OCI-LY7 (cell line): ENCODE data around the gene ATAD3A. TPM values are rescaled to one million over a fixed set of nuclear protein-coding genes. Genes with fewer than 3 reads are reported as not detected.
"Not testable (repeated sequence)": the region's sequence is repeated elsewhere in the genome, so short reads cannot be mapped to it uniquely, and the experiment has no call there.

Experiments used
- BruUV-seq: library from RNA; stranded (reverse); fragments of 400-500 nt; replicated peaks from 2 replicates; lab custom pipeline; 2021; lab: Mats Ljungman, UMichigan
- CTCF ChIA-PET: fragments of 300-600 bp; sonication (Branson Sonifier 250); formaldehyde crosslinking; loops from one replicate; lab custom pipeline; 2022; ENCODE audit warnings: antibody characterized with exemption; ENCODE audit not compliant: unreplicated experiment; lab: Charles Lee
- POLR2A ChIA-PET: fragments of 300-600 bp; sonication (Branson Sonifier 250); formaldehyde crosslinking; loops from one replicate; lab custom pipeline; 2022; ENCODE audit warnings: antibody characterized with exemption; lab: Charles Lee
- DNase-seq: peaks from one replicate; pipeline ENCODE4 v3.0.0-alpha.2; 2015; ENCODE audit warnings: low spot score
- H2AFZ ChIP-seq: fragments of 200-600 bp; sonication (generic), shearing (Covaris generic); 2 replicates; pipeline ENCODE4 v1.6.1; 2014; ENCODE audit warnings: mild to moderate bottlenecking, antibody characterized with exemption, low read length, moderate library complexity
- H3K27ac ChIP-seq: fragments of 200-600 bp; sonication (generic); 2 replicates; pipeline ENCODE4 v1.5.1; 2014; ENCODE audit warnings: mixed run types, low read depth, mild to moderate bottlenecking, moderate library complexity, low read length, inconsistent platforms; ENCODE audit not compliant: poor library complexity, severe bottlenecking
- H3K36me3 ChIP-seq: fragments of 200-600 bp; sonication (generic); 2 replicates; pipeline ENCODE4 v1.6.1; 2014; ENCODE audit warnings: mild to moderate bottlenecking, antibody characterized with exemption, low read length, moderate library complexity, mixed read lengths; ENCODE audit not compliant: insufficient read depth
- H3K4me1 ChIP-seq: fragments of 200-600 bp; sonication (generic); 2 replicates; pipeline ENCODE4 v1.5.1; 2014; ENCODE audit warnings: mild to moderate bottlenecking, low read length; ENCODE audit not compliant: insufficient read depth, poor library complexity, severe bottlenecking
- H3K4me2 ChIP-seq: fragments of 200-600 bp; sonication (generic); 2 replicates; pipeline ENCODE4 v1.6.1; 2014; ENCODE audit warnings: mild to moderate bottlenecking, low read length
- H3K4me3 ChIP-seq: fragments of 200-600 bp; sonication (generic); 2 replicates; pipeline ENCODE4 v1.5.1; 2014; ENCODE audit warnings: mild to moderate bottlenecking, low read depth, low read length; ENCODE audit not compliant: poor library complexity, severe bottlenecking
- H3K79me2 ChIP-seq: fragments of 200-600 bp; sonication (generic); 2 replicates; pipeline ENCODE4 v1.6.1; 2016; ENCODE audit warnings: low read depth, mild to moderate bottlenecking, low read length, moderate library complexity, mixed read lengths; ENCODE audit not compliant: insufficient read depth
- H3K9me2 ChIP-seq: fragments of 200-600 bp; sonication (generic); 2 replicates; pipeline ENCODE4 v1.6.1; 2016; ENCODE audit warnings: mild to moderate bottlenecking, low read length, mixed read lengths; ENCODE audit not compliant: insufficient read depth
- H3K9me3 ChIP-seq: fragments of 200-600 bp; sonication (generic); 2 replicates; pipeline ENCODE4 v1.6.1; 2014; ENCODE audit warnings: mild to moderate bottlenecking, mixed run types, low read length, mixed read lengths
- H4K20me1 ChIP-seq: fragments of 200-600 bp; sonication (generic); 2 replicates; pipeline ENCODE4 v1.6.1; 2014; ENCODE audit warnings: mild to moderate bottlenecking, antibody characterized with exemption, low read length, moderate library complexity, mixed read lengths; ENCODE audit not compliant: insufficient read depth
- CTCF ChIP-seq: fragments of 200-600 bp; sonication (generic); conservative IDR thresholded peaks from 2 replicates; pipeline ENCODE4 v1.5.1; 2014; ENCODE audit warnings: mild to moderate bottlenecking, antibody characterized with exemption, low read length, moderate library complexity, mixed read lengths
- EZH2phosphoT487 ChIP-seq: fragments of 200-600 bp; sonication (generic); IDR thresholded peaks from 2 replicates; pipeline ENCODE4 v1.6.1; 2018; ENCODE audit warnings: low read depth, borderline replicate concordance, mild to moderate bottlenecking, mixed run types, antibody characterized with exemption, low read length, moderate library complexity, mixed read lengths
- intact Hi-C: fragments of 100-400 bp; cut with micrococcal nuclease; formaldehyde crosslinking; loops from one replicate; pipeline ENCODE4 v1.10.0; 2022; ENCODE audit not compliant: unreplicated experiment
- total RNA-seq, 2 experiments: library from RNA; depleted of rRNA in 1 of 2; stranded (reverse); fragments of >200 nt in 1 of 2; shearing (Covaris generic) in 1 of 2; gene quantifications; 2 replicates each; pipeline ENCODE4 v1.2.3, GENCODE V29; 2014 to 2022

ATAD3A gene
- total RNA-seq, 2 experiments from 2014 or later: 81.9 to 88.6 TPM

- H3K9me2 ChIP-seq: no peaks in the 10 kb centered on the region
- H3K4me2 ChIP-seq: no peak overlapping the region
- no peaks in the 10 kb centered on the region for H3K79me2 ChIP-seq
- POLR2A ChIA-PET: no interaction called here
- H3K36me3 ChIP-seq: peaks cover 80% of the 10 kb centered on the region
- no peak overlapping the region for H3K27ac ChIP-seq
- intact Hi-C loops: no loop called here
- no peak for DNase-seq
- peaks cover 5% of the 10 kb centered on the region; the same call in 1 of the 2 replicates for H3K9me3 ChIP-seq
- no TSS peak for BruUV-seq
- CTCF ChIA-PET: no interaction called here
- H3K4me1 ChIP-seq: no peaks in the 10 kb centered on the region
- H4K20me1 ChIP-seq: no peaks in the 10 kb centered on the region
- TF ChIP-seq CTCF (no peak), EZH2phosphoT487 (no peak)
- H3K4me3 ChIP-seq: no peak overlapping the region
- no peak overlapping the region for H2AFZ ChIP-seq
These were observed 21.2 kb upstream of the ATAD3A start for GRCh38 chr1:1490633-1491230.

- H4K20me1 ChIP-seq: no peaks in the 10 kb centered on the region
- CTCF ChIA-PET: no interaction called here
- H3K4me2 ChIP-seq: no peak overlapping the region
- intact Hi-C loops: no loop called here
- no peak for TF ChIP-seq EZH2phosphoT487
- no peak for TF ChIP-seq CTCF
- no peaks in the 10 kb centered on the region for H3K4me1 ChIP-seq
- DNase-seq: no peak
- H3K9me2 ChIP-seq: no peaks in the 10 kb centered on the region
- POLR2A ChIA-PET: no interaction called here
- no peak overlapping the region for H2AFZ ChIP-seq
- peaks cover 79% of the 10 kb centered on the region for H3K36me3 ChIP-seq
- no TSS peak for BruUV-seq
- peaks cover 5% of the 10 kb centered on the region; the same call in 1 of the 2 replicates for H3K9me3 ChIP-seq
- no peaks in the 10 kb centered on the region for H3K79me2 ChIP-seq
- no peak overlapping the region for H3K4me3 ChIP-seq
- no peak overlapping the region for H3K27ac ChIP-seq
These were observed 20.4 kb upstream of the ATAD3A start for GRCh38 chr1:1491601-1492000.

GRCh38 chr1:1494311-1494710, 17.7 kb upstream of the ATAD3A start:
- H3K27ac ChIP-seq, H3K9me2 ChIP-seq, H4K20me1 ChIP-seq, CTCF ChIA-PET, H3K4me2 ChIP-seq, H3K4me3 ChIP-seq, POLR2A ChIA-PET, H3K4me1 ChIP-seq, DNase-seq, H2AFZ ChIP-seq, H3K79me2 ChIP-seq, intact Hi-C loops, H3K9me3 ChIP-seq, BruUV-seq: not testable (repeated sequence)
- H3K36me3 ChIP-seq: peaks cover 59% of the 10 kb centered on the region

GRCh38 chr1:1495461-1495975, 16.4 kb upstream of the ATAD3A start:
- H3K36me3 ChIP-seq: peaks cover 47% of the 10 kb centered on the region
- POLR2A ChIA-PET, intact Hi-C loops, H3K9me3 ChIP-seq, DNase-seq, BruUV-seq, H3K4me1 ChIP-seq, H4K20me1 ChIP-seq, H3K79me2 ChIP-seq, H3K4me3 ChIP-seq, H3K4me2 ChIP-seq, H2AFZ ChIP-seq, H3K27ac ChIP-seq, H3K9me2 ChIP-seq, CTCF ChIA-PET: not testable (repeated sequence)
